GM18526 (cell line): Measurements from ENCODE around the gene CAMK1D.

Experiments used
- POLR2A ChIP-seq: IDR thresholded peaks from 3 replicates; pipeline ENCODE4 v1.6.1; 2011; ENCODE audit not compliant: insufficient read length; ENCODE audit errors: extremely low read depth

CAMK1D gene

GRCh38 chr10:12405342-12406320 is 56.3 kb downstream of the CAMK1D start:
- TF ChIP-seq POLR2A, result no peak

DNA sequence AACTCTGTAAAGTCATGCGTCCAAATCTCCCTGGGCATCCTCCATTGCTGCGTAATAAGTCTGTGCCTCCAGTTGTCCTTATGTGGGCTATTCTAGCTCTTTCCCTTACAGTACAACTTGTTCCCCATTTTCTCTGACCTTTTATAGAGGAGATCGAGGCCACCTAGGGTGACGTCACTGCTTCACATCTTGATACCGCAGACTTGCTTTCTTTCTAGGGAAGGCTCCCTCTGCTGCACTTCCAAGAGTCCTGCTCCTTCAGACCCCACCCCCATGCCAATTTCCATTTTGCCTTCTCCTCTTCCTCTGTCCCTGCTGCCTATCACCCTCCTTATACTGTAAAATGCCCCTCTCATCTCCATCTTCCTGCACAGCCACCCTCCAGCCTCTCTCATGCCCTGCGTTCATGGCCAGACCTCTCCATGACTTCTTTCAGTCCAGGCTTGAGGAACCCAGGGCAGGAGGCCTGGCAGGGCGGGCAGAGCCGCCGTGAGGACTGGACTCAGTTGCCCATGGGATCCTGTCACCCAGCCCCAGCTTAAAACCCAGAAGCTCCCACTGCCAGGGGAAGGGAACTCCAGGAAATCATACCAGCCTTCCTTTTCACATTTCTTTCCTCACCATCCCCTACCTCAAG is 57.5 kb downstream of the CAMK1D start:
- TF ChIP-seq POLR2A, result no peak

- no peak for TF ChIP-seq POLR2A
These were observed 59.1 kb downstream of the CAMK1D start for GRCh38 chr10:12408472-12408871.

DNA sequence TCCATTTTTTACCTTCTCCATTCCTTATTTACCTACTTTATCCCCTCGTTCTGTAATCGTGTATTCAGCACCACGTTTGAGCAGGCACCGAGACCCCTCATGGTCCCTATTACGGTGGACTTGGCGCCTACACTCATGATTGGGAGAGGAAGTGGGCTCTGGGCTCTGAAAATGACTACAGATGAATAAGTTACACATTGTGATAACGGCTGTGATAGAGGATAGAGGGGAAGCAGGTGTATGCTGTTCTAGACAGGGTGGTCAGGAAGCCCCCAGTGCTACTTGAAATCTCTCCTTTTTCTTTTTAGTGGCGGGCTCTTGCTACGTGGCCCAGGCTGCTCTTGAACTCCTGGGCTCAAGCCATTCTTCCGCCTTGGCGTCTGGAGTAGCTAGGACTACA is 59.8 kb downstream of the CAMK1D start:
- TF ChIP-seq POLR2A, result no peak

GRCh38 chr10:12409613-12410012 is 60.3 kb downstream of the CAMK1D start:
- no peak for TF ChIP-seq POLR2A

- no peak for TF ChIP-seq POLR2A
These were observed 63.5 kb downstream of the CAMK1D start for GRCh38 chr10:12412666-12413368.

GRCh38 chr10:12413369-12413711 is 64.0 kb downstream of the CAMK1D start:
- TF ChIP-seq POLR2A, result no peak

GRCh38 chr10:12414278-12414989 is 65.1 kb downstream of the CAMK1D start:
- TF ChIP-seq POLR2A, result no peak

- TF ChIP-seq POLR2A, result no peak
These were observed 67.2 kb downstream of the CAMK1D start for GRCh38 chr10:12416344-12417050.

DNA sequence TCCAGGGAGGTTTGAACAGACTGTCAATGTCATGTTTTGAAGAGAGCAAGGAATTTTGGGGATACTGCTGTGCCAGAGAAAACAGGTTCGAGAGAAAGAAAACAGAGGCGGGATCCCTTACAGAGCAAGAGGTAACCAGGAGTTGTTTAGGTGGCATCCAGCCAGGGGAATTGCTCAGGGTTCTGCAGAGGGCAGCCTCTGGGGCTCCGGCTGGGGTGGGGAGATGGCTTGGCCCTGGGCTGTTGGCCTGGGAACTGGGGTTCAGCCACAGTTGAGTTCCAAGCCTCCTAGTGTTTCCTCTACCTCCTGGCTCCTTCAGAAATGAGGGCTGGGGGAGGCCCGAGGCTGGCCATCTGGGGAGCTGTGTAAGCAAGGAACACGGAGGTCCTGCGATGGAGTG is 68.0 kb downstream of the CAMK1D start:
- TF ChIP-seq POLR2A, result no peak

GRCh38 chr10:12418000-12418399 is 68.7 kb downstream of the CAMK1D start:
- no peak for TF ChIP-seq POLR2A

- TF ChIP-seq POLR2A, result no peak
These were observed 69.4 kb downstream of the CAMK1D start for GRCh38 chr10:12418725-12419261.

DNA sequence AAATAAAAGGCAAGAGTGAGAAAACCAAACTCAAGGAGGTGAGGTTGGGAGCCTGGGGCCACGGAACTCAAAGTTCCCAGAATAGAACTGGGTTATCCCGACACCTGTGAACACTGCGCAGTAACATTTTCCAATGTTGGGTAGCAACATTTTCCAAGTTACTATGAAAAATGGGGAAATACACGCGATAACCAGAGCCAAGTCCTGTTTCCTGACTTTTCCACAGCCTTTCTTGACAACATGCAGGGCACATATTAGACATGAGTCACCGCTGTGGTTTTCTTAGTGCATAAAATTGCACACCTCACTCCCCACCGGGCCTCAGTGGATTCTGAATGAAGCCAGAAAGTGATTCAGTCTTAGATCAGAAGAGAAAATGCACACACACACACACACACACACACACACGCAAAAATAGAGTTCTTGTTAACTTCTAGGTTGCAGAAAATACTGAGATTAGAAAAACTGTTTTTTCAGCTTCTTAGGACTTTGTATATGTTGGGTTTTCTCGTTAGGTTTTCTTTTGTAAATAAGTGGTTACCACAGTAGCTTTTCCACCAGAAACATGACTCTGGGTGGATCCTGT is 70.0 kb downstream of the CAMK1D start:
- TF ChIP-seq POLR2A, result no peak

- TF ChIP-seq POLR2A, result no peak
These were observed 71.3 kb downstream of the CAMK1D start for GRCh38 chr10:12420530-12421120.
